ENCODE data around the gene CHRNA7.

The CHRNA7 gene

GRCh38 chr15:32113224-32113623, 82.9 kb downstream of the CHRNA7 start:
- in situ Hi-C loops (cut with HindIII; ENCODE audit: low sequenced_read_pairs) = no loop called here
- TF ChIP-seq, protein P1, sequence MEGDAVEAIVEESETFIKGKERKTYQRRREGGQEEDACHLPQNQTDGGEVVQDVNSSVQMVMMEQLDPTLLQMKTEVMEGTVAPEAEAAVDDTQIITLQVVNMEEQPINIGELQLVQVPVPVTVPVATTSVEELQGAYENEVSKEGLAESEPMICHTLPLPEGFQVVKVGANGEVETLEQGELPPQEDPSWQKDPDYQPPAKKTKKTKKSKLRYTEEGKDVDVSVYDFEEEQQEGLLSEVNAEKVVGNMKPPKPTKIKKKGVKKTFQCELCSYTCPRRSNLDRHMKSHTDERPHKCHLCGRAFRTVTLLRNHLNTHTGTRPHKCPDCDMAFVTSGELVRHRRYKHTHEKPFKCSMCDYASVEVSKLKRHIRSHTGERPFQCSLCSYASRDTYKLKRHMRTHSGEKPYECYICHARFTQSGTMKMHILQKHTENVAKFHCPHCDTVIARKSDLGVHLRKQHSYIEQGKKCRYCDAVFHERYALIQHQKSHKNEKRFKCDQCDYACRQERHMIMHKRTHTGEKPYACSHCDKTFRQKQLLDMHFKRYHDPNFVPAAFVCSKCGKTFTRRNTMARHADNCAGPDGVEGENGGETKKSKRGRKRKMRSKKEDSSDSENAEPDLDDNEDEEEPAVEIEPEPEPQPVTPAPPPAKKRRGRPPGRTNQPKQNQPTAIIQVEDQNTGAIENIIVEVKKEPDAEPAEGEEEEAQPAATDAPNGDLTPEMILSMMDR (IDR thresholded peaks at IDR 0.05; ENCODE audit: low read depth, low read length, missing control alignments) = no peak
- DNase-seq (ENCODE audit: low read depth) = no peak
- H3K4me3 ChIP-seq (ENCODE audit: low read depth, low read length) = no peak overlapping the region

GRCh38 chr15:32117122-32117521, 86.8 kb downstream of the CHRNA7 start:
- DNase-seq (ENCODE audit: low read depth) = no peak
- in situ Hi-C loops (cut with HindIII; ENCODE audit: low sequenced_read_pairs) = no loop called here
- no peak overlapping the region for H3K4me3 ChIP-seq (ENCODE audit: low read depth, low read length)
- TF ChIP-seq, protein P1 (IDR thresholded peaks at IDR 0.05; ENCODE audit: low read depth, low read length, missing control alignments) = no peak

DNA sequence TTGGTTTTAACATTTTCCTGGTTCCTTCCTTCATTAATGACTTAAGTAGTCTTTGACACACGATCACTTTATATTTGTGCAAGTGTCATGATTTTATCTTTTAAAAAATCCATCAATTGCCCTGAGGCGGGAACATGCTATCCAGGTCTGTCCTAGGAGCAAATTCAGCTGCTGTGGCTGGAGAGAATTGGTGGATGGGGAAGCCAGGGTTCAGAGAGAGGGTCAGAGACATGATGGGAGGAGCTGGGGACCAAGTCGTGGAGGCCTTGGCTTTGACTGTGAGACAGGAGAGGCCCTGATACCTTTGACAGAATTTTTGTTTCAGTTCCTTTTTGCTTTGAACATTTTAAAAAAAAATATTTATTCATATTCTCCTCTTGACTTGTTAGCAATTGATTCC, 89.0 kb downstream of the CHRNA7 start:
- no peak overlapping the region for H3K4me3 ChIP-seq (ENCODE audit: low read depth, low read length)
- DNase-seq (ENCODE audit: low read depth) = no peak
- in situ Hi-C loops (cut with HindIII; ENCODE audit: low sequenced_read_pairs) = no loop called here
- TF ChIP-seq, protein P1 (IDR thresholded peaks at IDR 0.05; ENCODE audit: low read depth, low read length, missing control alignments) = no peak

DNA sequence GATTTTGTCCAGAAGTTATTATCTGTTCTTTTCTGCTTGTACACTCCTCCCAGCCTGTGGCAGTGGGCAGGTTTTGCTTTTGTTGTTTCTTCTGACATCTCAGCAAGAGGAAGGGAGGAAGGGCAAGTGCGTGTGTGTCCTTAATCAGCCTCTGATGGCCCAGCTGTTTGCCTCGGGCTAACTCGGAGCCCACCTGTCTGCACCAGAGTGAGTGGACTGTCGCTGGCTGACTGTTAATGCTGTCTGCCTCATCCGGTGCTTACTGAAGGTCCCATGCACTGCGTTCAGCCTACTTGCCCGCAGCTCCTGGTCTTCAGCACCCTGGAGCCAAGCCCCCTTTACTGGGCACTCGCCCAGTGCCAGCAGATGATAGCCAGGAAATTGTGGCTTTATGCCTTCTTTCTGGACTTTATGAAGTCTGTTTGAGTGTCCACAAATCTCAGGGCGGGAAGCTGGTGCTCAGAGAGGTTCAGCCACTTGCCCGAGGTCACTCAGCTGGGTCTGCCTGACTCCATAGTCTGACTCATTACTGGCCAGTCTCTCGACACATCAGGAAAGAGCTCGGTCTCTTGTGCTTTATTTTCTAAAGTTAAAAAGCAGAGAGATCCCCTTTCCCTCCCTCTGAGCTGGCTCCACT, 89.5 kb downstream of the CHRNA7 start:
- H3K4me3 ChIP-seq (ENCODE audit: low read depth, low read length) = no peak overlapping the region
- TF ChIP-seq, protein P1 (IDR thresholded peaks at IDR 0.05; ENCODE audit: low read depth, low read length, missing control alignments) = no peak
- in situ Hi-C loops (cut with HindIII; ENCODE audit: low sequenced_read_pairs) = no loop called here
- no peak for DNase-seq (ENCODE audit: low read depth)

DNA sequence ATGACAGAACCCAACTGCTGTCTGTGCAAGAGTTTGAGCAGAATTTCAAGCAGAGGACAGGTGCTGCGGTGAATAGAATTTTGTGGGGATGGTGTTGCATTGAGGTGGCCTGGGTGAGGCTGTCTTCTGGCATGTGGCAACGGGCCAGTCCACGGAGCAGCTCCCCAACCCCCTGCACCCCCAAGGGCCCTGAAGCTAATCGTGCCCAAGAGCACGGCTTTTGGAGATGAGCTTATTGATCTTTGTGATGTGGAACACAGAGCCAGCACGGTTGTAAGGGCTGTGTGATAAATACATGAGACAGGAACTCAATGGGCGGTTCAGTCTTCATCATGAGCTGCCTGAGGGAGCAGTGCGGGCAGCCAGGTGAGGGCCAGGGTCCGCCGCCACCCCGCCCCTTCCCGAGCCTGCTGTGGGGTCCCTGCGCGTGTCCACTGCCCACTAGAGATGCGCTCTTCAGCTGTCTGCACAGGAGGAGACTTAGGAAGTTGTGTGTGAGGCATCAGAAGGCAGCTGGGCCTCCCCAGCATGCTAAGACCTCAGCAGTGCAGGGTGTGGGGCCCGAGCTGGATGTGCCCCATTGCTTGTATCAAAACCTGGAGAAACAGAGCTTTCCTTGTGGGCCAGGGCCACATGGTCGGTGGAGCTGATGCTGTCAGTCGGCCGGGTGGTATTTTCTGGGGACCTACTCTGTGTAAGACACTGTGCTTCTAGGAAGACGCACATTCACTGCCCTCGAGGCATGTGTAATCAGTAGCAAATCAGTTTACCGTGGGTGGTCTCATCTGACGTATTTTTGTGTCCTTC, 90.5 kb downstream of the CHRNA7 start:
- DNase-seq (ENCODE audit: low read depth) = no peak
- TF ChIP-seq, protein P1 (IDR thresholded peaks at IDR 0.05; ENCODE audit: low read depth, low read length, missing control alignments) = no peak
- in situ Hi-C loops (cut with HindIII; ENCODE audit: low sequenced_read_pairs) = no loop called here
- no peak overlapping the region for H3K4me3 ChIP-seq (ENCODE audit: low read depth, low read length)

GRCh38 chr15:32121384-32121695, 91.0 kb downstream of the CHRNA7 start:
- no peak overlapping the region for H3K4me3 ChIP-seq (ENCODE audit: low read depth, low read length)
- in situ Hi-C loops (cut with HindIII; ENCODE audit: low sequenced_read_pairs) = no loop called here
- TF ChIP-seq, protein P1 (IDR thresholded peaks at IDR 0.05; ENCODE audit: low read depth, low read length, missing control alignments) = no peak
- DNase-seq (ENCODE audit: low read depth) = no peak

Data from astrocyte of the cerebellum (primary cell).